HepG2 (cell line): Measurements from ENCODE around the gene CST8. TPM values are rescaled to one million over a fixed set of nuclear protein-coding genes. Genes with fewer than 3 reads are reported as not detected.

Experiments used
- CHD2 ChIP-seq: IDR thresholded peaks from 2 replicates; pipeline ENCODE4 v1.6.1; 2011; ENCODE audit warnings: low read depth, low read length, improper control_type of control experiment
- DNMT3B ChIP-seq: conservative IDR thresholded peaks from 2 replicates; pipeline ENCODE4 v1.6.1; 2016; ENCODE audit warnings: missing biosample characterization, control low read depth
- E2F1 ChIP-seq: sonication (generic); formaldehyde crosslinking; IDR thresholded peaks from 2 replicates; pipeline ENCODE4 v1.5.0; 2020; ENCODE audit warnings: missing genetic modification reagents
- ELF3 ChIP-seq: IDR thresholded peaks from 2 replicates; pipeline ENCODE4 v1.6.1; 2016; ENCODE audit warnings: missing genetic modification reagents, missing compliant biosample characterization
- ELF4 ChIP-seq: sonication (generic); formaldehyde crosslinking; IDR thresholded peaks from 2 replicates; pipeline ENCODE4 v1.5.0; 2020; ENCODE audit warnings: missing genetic modification reagents, mild to moderate bottlenecking, moderate library complexity, borderline replicate concordance
- GATA4 ChIP-seq: sonication (generic); IDR thresholded peaks from 2 replicates; pipeline ENCODE4 v1.6.1; 2016; ENCODE audit warnings: antibody characterized with exemption, low read depth, borderline replicate concordance
- KDM5B ChIP-seq: sonication (generic); formaldehyde crosslinking; IDR thresholded peaks from 2 replicates; pipeline ENCODE4 v1.4.0; 2020; ENCODE audit warnings: missing genetic modification reagents, mild to moderate bottlenecking, borderline replicate concordance
- MBD4 ChIP-seq: IDR thresholded peaks from 2 replicates; pipeline ENCODE4 v1.6.1; 2012; ENCODE audit warnings: low read length, inconsistent platforms, borderline replicate concordance
- MXI1 ChIP-seq: IDR thresholded peaks from 3 replicates; pipeline ENCODE4 v1.6.1; 2012; ENCODE audit warnings: low read depth, low read length, inconsistent platforms, borderline replicate concordance
- MZF1 ChIP-seq: sonication (generic); formaldehyde crosslinking; IDR thresholded peaks from 2 replicates; pipeline ENCODE4 v1.8.1; 2023; ENCODE audit warnings: mild to moderate bottlenecking, missing genetic modification reagents, borderline replicate concordance
- PITX1 ChIP-seq: sonication (generic); formaldehyde crosslinking; IDR thresholded peaks from 2 replicates; pipeline ENCODE4 v1.5.1; 2020; ENCODE audit warnings: mild to moderate bottlenecking, missing genetic modification reagents
- PREB ChIP-seq: sonication (generic); formaldehyde crosslinking; IDR thresholded peaks from 2 replicates; pipeline ENCODE4 v1.4.0; 2020; ENCODE audit warnings: missing genetic modification reagents
- SMARCC2 ChIP-seq: fragments of 450-650 bp; IDR thresholded peaks from 2 replicates; pipeline ENCODE4 v1.6.1; 2017; ENCODE audit warnings: antibody characterized with exemption, mild to moderate bottlenecking
- SRF ChIP-seq: IDR thresholded peaks from 2 replicates; pipeline ENCODE4 v1.6.1; 2011; ENCODE audit warnings: mild to moderate bottlenecking, low read depth, low read length, moderate library complexity
- STAG1 ChIP-seq: sonication (generic); formaldehyde crosslinking; IDR thresholded peaks from 2 replicates; pipeline ENCODE4 v1.4.0; 2020; ENCODE audit warnings: missing genetic modification reagents
- XRCC5 ChIP-seq: fragments of 200-400 bp; formaldehyde crosslinking; optimal IDR thresholded peaks from 2 replicates; pipeline ENCODE3; 2017; ENCODE audit warnings: mild to moderate bottlenecking, low read length
- ZBTB20 ChIP-seq: sonication (generic); formaldehyde crosslinking; IDR thresholded peaks from 2 replicates; pipeline ENCODE4 v1.8.1; 2023; ENCODE audit warnings: missing genetic modification reagents, low read depth, mild to moderate bottlenecking, borderline replicate concordance
- ZC3H13 ChIP-seq: sonication (generic); formaldehyde crosslinking; IDR thresholded peaks from 2 replicates; pipeline ENCODE4 v1.8.1; 2023; ENCODE audit warnings: mild to moderate bottlenecking, missing genetic modification reagents, moderate library complexity
- ZEB1 ChIP-seq: IDR thresholded peaks from 2 replicates; pipeline ENCODE4 v1.6.1; 2012; ENCODE audit warnings: mild to moderate bottlenecking, low read depth, inconsistent platforms; ENCODE audit not compliant: insufficient replicate concordance
- ZFP90 ChIP-seq: sonication (generic); formaldehyde crosslinking; IDR thresholded peaks from 2 replicates; pipeline ENCODE4 v1.8.0; 2022; ENCODE audit warnings: missing genetic modification reagents, mild to moderate bottlenecking, inconsistent platforms, borderline replicate concordance
- ZMAT3 ChIP-seq: sonication (generic); formaldehyde crosslinking; conservative IDR thresholded peaks from 2 replicates; pipeline ENCODE4 v1.7.0; 2021; ENCODE audit warnings: missing genetic modification reagents
- ZNF224 ChIP-seq: sonication (generic); formaldehyde crosslinking; IDR thresholded peaks from 2 replicates; pipeline ENCODE4 v1.5.0; 2020; ENCODE audit warnings: mild to moderate bottlenecking, missing genetic modification reagents
- ZNF335 ChIP-seq: sonication (generic); formaldehyde crosslinking; IDR thresholded peaks from 2 replicates; pipeline ENCODE4 v1.4.0; 2020; ENCODE audit warnings: missing genetic modification reagents
- ZNF598 ChIP-seq: sonication (generic); formaldehyde crosslinking; IDR thresholded peaks from 2 replicates; pipeline ENCODE4 v1.5.1; 2020; ENCODE audit warnings: mild to moderate bottlenecking, missing genetic modification reagents, borderline replicate concordance
- ZZZ3 ChIP-seq: sonication (generic); formaldehyde crosslinking; IDR thresholded peaks from 2 replicates; pipeline ENCODE4 v1.4.0; 2020; ENCODE audit warnings: missing genetic modification reagents, mild to moderate bottlenecking, borderline replicate concordance
- polyA plus RNA-seq, 8 experiments: library from polyadenylated mRNA; depleted of rRNA in 3 of 8; stranded (reverse) in 7 of 8; unstranded in 1 of 8; fragments of >200 nt; fragmentation: Illumina TruSeq in 4 of 8; extraction: Trizol in 4 of 8; gene quantifications; 2 replicates each; pipeline versions ENCODE4 v1.2.1 to v1.2.3, GENCODE V29; 2011 to 2016; ENCODE audit warnings: low read depth in 4 of 8, missing spikeins in 1 of 8, mixed read lengths in 1 of 8; ENCODE audit not compliant: insufficient read depth in 1 of 8
- total RNA-seq, 5 experiments: library from RNA; depleted of rRNA; stranded (reverse); fragments of >200 nt; fragmentation: Illumina TruSeq; extraction: Trizol; gene quantifications; 2 replicates each; pipeline ENCODE4 v1.2.3, GENCODE V29; 2016; ENCODE audit warnings: low read depth in 1 of 5
- TF ChIP-seq, protein P1 (sequence below): sonication (generic); formaldehyde crosslinking; conservative IDR thresholded peaks from 2 replicates; pipeline ENCODE4 v1.8.1; 2023; ENCODE audit warnings: missing genetic modification reagents
- TF ChIP-seq, protein P2 (sequence below): IDR thresholded peaks from 2 replicates; pipeline ENCODE4 v1.6.1; 2016

The CST8 gene
- total and polyA plus RNA-seq, 2 of the 13 experiments (the other 11 are each of a cell fraction or from before 2014, with no cell fraction given) = not detected

DNA sequence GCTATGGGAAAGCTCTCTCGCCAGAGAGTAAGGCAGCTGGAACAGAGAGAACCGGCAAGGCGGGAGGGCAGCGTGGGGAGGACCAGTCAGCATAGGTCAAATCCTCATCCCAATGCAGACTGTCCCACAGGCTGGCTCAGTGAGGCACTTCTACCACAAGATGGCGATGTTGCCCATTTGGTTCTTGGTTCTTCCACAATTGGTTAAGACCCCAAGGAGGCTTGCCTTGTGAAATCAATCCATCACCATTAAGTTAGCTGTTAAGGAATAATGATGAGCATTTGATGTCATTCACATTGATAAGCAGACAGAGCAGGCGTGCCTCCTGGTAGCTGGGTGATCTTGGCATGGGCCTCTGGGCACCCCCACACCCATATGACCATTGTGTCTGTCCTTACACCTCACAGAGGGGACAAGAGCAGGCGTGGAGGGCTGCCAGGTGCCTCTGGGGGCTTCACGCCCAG, 49.0 kb upstream of the CST8 start (continued):
- TF ChIP-seq DNMT3B (no peak), SRF (peak; percentile 47; the same call in 1 of the 2 replicates), ELF3 (CRISPR knock-in tag) (peak; percentile 75), MXI1 (no peak), ELF4 (no peak), ZNF598 (CRISPR knock-in tag) (no peak), ZNF335 (CRISPR knock-in tag) (no peak), ZC3H13 (CRISPR knock-in tag) (no peak), STAG1 (CRISPR knock-in tag) (peak; percentile 97), PREB (CRISPR knock-in tag) (no peak), GATA4 (no peak), MBD4 (no peak), KDM5B (CRISPR knock-in tag) (no peak), ZMAT3 (CRISPR knock-in tag) (no peak), XRCC5 (peak; percentile 81), CHD2 (no peak), PITX1 (CRISPR knock-in tag) (peak; percentile 53; the same call in 1 of the 2 replicates), ZZZ3 (CRISPR knock-in tag) (no peak), SMARCC2 (no peak), E2F1 (CRISPR knock-in tag) (no peak), ZBTB20 (CRISPR knock-in tag) (peak; percentile 42; the same call in 1 of the 2 replicates), ZNF224 (CRISPR knock-in tag) (no peak), MZF1 (CRISPR knock-in tag) (no peak), ZFP90 (no peak), ZEB1 (no peak)
- TF ChIP-seq, protein P1, sequence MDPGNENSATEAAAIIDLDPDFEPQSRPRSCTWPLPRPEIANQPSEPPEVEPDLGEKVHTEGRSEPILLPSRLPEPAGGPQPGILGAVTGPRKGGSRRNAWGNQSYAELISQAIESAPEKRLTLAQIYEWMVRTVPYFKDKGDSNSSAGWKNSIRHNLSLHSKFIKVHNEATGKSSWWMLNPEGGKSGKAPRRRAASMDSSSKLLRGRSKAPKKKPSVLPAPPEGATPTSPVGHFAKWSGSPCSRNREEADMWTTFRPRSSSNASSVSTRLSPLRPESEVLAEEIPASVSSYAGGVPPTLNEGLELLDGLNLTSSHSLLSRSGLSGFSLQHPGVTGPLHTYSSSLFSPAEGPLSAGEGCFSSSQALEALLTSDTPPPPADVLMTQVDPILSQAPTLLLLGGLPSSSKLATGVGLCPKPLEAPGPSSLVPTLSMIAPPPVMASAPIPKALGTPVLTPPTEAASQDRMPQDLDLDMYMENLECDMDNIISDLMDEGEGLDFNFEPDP (CRISPR knock-in tag) = no peak
- TF ChIP-seq, protein P2, sequence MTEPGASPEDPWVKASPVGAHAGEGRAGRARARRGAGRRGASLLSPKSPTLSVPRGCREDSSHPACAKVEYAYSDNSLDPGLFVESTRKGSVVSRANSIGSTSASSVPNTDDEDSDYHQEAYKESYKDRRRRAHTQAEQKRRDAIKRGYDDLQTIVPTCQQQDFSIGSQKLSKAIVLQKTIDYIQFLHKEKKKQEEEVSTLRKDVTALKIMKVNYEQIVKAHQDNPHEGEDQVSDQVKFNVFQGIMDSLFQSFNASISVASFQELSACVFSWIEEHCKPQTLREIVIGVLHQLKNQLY (CRISPR knock-in tag) = no peak
